Activated naive CD4-positive, alpha-beta T cell treated with anti-CD3 and anti-CD28 coated beads, Interleukin-2, amount 50 U/mL, for 16 hours (primary cell): ENCODE results near the gene PRPH2.
A peak's percentile ranks its signal among the peaks of the same experiment; 100 is the strongest.
"Not testable (repeated sequence)": the region's sequence is repeated elsewhere in the genome, so short reads cannot be mapped to it uniquely, and the experiment has no call there.

Source experiments
- DNase-seq: peaks from one replicate; pipeline ENCODE4 v3.0.0-alpha.2; 2020

Gene PRPH2

DNA sequence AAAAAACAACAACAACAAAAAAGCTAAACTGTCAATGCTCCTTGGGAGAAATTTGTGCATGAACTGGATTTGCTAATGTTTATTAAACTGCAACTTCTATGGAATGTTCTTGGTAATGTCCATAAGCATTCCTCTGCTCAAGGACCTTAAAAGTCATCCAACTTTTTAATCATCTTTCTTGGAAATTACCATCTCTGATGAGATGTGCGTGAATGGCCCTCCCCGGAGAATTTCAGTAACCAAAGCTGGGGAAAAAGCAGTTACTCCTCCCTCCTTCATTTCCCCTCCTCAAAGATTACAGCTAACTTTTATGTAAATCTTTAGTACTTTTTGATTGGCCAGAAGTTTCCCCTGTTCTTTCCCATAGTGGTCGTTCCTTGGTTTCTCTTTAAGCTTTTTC is 18.3 kb upstream of the PRPH2 start:
- DNase-seq: no peak

GRCh38 chr6:42735976-42736375 is 13.6 kb upstream of the PRPH2 start:
- no peak for DNase-seq

DNA sequence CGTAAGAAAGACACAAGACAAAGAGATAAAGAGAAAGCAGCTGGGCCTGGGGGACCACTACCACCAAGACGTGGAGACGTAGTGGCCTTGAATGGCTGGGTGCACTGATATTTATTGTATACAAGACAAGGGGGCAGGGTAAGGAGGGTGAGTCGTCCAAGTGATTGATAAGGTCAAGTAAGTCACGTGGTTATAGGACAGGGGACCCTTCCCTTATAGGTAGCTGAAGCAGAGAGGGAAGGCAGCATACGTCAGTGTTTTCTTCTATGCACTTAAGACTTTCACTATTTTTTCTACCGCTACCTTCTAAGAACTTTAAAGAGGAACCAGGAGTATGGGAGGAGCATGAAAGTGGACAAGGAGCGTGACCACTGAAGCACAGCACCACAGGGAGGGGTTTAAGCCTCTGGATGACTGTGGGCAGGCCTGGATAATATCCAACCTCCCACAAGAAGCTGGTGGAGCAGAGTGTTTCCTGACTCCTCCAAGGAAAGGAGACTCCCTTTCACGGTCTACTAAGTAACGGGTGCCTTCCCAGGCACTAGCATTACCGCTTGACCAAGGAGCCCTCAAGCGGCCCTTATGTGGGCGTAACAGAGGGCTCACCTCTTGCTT is 11.6 kb upstream of the PRPH2 start:
- not testable (repeated sequence) for DNase-seq

DNA sequence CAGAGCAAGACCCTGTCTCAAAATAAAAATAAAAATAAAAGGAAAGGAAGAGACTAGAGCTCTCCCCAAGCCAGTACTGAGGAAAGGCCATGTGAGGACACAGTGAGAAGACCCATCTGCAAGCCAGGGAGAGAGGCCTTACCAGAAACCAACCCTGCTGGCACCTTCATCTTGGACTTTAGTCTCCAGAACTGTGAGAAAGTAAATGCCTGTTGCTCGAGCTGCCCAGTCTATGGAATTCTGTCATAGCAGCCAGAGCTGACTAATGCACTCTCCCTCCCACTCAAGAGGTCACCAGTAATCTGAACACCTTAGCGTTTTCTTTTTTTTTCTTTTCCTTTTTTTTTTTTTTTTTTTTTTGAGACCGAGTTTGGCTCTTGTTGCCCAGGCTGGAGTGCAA is 7.3 kb upstream of the PRPH2 start:
- DNase-seq: no peak

DNA sequence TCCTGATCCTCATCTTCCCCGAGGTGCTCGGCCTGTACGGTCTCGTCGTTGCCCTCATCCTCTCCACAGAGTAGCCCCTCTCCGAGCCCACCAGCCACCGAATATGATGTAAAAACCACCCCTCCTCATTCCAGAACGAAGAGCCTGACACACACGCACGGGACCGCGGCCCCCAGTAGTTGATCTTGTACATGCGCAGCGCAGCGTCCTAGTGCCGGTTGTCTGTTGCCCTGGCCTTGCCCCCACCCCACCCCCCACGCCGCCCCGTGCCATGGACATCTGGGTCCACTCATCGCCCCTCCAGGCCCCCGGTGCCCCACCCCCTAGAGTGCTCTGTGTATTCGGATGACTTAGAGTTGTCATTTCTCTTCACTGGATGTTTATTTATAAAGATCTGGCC is 5.2 kb upstream of the PRPH2 start:
- DNase-seq: no peak

GRCh38 chr6:42727087-42727611 is 4.8 kb upstream of the PRPH2 start:
- DNase-seq: peak; percentile 24

DNA sequence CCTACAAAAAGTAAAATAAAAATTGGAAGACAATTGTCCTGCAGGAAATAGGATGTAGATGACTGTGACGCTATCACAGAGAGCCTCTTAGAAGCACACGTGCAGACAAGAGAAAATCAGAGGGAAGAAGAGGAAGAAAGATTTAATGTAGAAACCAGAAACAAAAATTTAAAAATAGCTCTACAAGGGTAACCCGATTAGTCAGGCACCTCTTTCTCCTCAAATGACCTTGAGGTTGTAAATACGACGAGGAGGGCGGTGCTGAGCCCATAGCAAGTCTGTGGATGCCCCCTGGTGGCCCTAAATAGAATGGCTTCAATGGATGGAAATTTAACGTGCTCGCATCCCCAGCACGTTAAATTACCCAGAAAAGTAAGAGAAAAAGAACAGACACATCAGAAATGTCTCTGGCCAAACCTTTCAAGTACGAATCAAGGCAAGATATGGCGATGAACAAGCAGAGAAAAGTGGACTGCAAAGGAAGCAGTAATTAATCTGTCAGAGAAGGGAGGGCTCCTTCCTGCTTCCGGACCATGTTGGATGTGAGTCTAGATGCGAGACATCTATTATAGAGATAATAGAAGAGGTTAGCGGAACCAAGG is 4.2 kb upstream of the PRPH2 start:
- DNase-seq: peak; percentile 72

DNA sequence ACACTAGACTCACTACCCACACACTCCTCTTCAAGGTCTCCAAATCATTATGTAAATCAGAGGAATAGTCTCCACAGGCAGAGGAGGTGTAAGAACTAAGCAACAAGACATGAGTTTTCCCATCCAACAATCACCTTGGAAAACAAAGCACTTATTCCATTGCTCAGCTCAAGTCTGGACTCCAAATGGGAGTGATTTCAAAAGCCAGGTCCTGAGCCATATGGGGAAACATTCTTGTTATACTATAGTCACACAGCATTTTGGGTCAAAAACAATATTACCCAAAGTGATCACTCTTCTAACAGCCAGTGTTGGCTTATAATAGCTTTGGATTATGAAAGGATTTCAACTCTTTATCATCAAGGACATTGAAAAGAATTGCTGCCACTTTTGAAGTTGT is 3.6 kb upstream of the PRPH2 start:
- DNase-seq: no peak

DNA sequence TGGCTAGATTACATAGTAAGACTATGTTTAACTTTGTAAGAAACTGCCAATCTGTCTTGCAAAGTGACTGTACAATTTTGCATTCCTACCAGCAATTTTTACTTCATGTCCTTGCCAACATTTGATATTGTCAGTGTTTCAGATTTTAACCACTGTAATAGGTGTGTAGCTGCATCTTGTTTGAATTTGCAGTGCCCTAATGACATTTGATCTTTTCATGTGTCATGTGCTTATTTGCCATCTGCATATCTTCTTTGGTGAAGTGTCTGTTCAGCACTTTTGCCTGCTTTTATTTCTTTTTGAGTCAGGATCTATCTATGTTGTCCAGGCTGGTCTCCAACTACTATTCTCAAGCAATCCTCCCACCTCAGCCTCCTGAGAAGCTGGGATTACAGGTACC is 2.4 kb upstream of the PRPH2 start:
- DNase-seq: no peak

GRCh38 chr6:42720739-42721138 is 1.7 kb downstream of the PRPH2 start:
- DNase-seq: no peak

- DNase-seq: no peak
Observed at GRCh38 chr6:42715871-42716270, 6.5 kb downstream of the PRPH2 start.

- DNase-seq: no peak
Observed at GRCh38 chr6:42714098-42714761, 8.2 kb downstream of the PRPH2 start.

GRCh38 chr6:42711930-42712329 is 10.5 kb downstream of the PRPH2 start:
- no peak for DNase-seq

GRCh38 chr6:42710316-42710715 is 12.1 kb downstream of the PRPH2 start:
- DNase-seq: no peak

DNA sequence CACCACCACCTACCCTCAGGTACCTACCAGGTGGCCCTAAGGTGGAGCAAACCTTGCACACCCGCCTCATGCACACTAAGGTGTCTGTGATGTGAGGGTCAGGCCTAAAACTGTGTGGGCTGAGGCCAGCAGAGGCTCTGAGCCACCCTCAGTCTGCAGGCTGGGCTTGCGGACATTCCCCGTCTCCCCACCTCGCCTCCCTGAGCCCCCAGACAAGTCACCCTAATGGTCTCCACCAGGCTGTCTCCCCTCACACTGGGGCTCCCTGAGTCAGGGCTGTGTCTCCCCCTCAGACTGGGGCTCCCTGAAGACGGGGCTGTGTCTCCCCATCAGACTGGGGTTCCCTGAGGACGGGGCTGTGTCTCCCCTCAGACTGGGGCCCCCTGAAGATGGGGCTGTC is 12.5 kb downstream of the PRPH2 start:
- no peak for DNase-seq

DNA sequence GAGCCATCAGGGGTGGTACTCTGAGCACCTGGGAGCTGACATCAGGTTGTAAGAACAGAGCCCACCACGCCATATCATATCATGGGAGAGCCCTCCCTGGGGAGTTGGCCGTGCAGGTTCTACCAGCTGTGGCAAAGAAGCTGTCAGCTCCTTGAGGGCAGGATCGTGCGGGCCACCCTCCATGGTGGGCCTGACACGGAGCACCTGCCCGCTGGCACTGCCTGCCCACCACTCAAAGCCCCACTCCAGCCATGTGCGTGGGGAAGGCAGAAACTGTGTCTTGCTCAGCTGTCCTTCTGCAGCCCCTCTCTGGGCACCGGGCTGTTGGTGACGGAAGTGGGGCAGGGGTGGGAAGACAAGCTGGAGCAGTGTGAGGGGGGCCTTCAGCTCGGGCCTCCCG is 14.3 kb downstream of the PRPH2 start:
- no peak for DNase-seq

- no peak for DNase-seq
Observed at GRCh38 chr6:42707595-42707994, 14.8 kb downstream of the PRPH2 start.

GRCh38 chr6:42704937-42705374 is 17.4 kb downstream of the PRPH2 start:
- DNase-seq: no peak

DNA sequence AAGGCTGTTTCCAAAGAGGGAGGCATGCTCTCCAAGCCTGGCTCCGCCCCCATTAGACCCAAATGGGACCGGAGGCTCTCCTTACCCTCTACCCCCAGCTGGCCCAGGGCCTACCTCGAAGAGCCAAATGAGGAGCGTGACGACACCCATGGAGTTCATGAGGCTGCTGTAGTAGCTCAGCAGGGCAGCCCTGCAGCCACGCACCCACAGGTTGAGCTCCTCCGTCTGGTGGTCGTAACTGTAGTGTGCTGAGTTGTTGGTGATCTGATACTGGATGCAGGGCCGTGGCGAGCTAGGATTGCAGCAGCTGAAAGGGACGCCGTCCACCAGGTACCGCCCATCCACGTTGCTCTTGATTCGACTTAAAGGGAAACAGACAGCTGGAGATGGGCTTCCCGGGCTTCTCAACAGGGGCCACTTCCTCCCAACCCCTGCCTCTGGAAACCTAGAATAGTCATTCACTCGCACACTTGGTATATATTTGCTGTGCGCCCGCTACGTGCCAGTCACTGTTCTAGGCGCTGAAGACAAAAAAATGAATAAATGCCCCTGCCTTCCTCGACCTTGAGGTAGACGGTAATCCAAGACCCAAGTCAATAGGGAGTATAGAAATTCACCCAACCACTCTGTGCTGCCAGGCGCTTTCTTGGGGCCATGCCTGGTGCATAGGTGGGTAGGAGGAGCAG is 18.0 kb downstream of the PRPH2 start:
- no peak for DNase-seq

DNA sequence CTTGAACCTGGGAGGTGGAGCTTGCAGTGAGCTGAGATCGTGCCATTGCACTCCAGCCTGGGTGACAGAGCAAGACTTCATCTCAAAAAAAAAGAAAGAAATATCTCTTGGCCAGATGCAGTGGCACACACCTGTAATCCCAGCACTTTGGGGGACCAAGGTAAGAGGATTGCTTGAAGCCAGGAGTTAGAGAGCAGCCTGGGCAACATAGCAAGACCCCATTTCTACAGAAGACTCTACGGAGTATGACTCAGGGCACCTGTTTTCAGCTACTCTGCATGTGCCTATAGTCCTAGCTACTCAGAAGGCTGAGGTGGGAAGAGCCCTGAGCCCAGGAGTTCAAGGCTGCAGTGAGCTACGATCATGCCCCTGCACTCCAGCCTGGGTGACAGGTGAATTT is 19.6 kb downstream of the PRPH2 start:
- not testable (repeated sequence) for DNase-seq

DNA sequence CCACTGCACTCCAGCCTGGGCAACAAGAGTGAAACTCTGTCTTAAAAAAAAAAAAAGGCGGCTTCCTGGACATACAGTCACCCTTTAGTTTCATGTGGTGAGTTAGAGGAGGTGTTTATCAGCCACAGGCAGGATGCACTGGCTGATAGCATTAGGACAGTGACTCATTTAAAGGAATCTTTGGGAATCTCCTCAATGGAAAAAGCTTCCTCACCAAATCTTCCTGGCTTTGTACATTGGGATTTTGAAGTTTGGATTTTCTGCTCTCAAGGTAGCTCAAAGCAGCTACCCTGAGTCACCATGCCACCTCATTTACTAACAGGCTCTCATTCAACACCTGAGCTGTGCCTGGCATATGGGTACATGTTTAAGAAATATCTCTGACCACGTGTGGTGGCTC is 20.2 kb downstream of the PRPH2 start:
- DNase-seq: no peak

DNA sequence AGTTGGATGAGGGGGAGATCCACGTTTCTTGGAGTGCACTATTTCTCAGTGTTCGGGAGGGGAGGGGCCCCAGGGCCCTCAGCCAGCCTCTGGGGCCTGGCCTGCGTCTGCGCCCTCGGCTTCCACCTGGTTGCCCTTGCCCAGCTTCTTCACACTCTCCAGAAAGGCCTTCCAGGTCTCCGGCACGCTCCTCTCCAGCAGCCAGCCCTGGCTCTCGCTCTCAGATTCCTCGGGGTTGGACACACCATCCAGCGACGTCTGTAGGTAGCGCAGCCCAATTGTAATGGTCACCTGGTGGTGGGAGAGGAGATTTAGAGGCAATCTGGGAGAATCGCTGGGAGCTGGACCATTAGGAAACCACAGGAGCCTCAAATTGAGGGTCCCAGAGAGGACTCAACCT is 24.2 kb downstream of the PRPH2 start:
- no peak for DNase-seq

GRCh38 chr6:42697268-42697655 is 25.1 kb downstream of the PRPH2 start:
- DNase-seq: no peak
